Esophagus muscularis mucosa (tissue), 4 donors: ENCODE measurements around the gene ATF4. TPM values are rescaled to one million over a fixed set of nuclear protein-coding genes. Genes with fewer than 3 reads are reported as not detected.
A peak's percentile ranks its signal among the peaks of the same experiment; 100 is the strongest.

Experiments used
- DNase-seq: peaks from one replicate; pipeline ENCODE4 v3.0.0-alpha.2; 2017; ENCODE audit errors: extremely low spot score
- H3K27ac ChIP-seq, 4 donors: fragments of 200-600 bp; sonication (generic); replicated peaks in 1 of 4; 1 replicate in 3 of 4; 2 replicates in 1 of 4; pipeline ENCODE4 v1.5.1; 2016 to 2019; ENCODE audit warnings: mild to moderate bottlenecking in 1 of 4
- H3K27me3 ChIP-seq, 4 donors: fragments of 200-600 bp; sonication (generic); one replicate each; pipeline versions ENCODE4 v1.5.1 to v1.6.0; 2016 to 2019
- H3K36me3 ChIP-seq, 4 donors: fragments of 200-600 bp; sonication (generic); one replicate each; pipeline ENCODE4 v1.5.1; 2016 to 2019
- H3K4me1 ChIP-seq, 4 donors: fragments of 200-600 bp; sonication (generic); one replicate each; pipeline ENCODE4 v1.5.1; 2016 to 2019
- H3K4me3 ChIP-seq, 4 donors: fragments of 200-600 bp; sonication (generic); 1 replicate in 2 of 4; 2 replicates in 2 of 4; pipeline ENCODE4 v1.5.1; 2016 to 2019; ENCODE audit warnings: mild to moderate bottlenecking in 4 of 4, moderate library complexity in 1 of 4
- H3K9me3 ChIP-seq, 4 donors: fragments of 200-600 bp; sonication (generic); 1 replicate in 3 of 4; 2 replicates in 1 of 4; pipeline ENCODE4 v1.5.1; 2016 to 2019
- EP300 ChIP-seq: sonication (generic); formaldehyde crosslinking; IDR thresholded peaks from one replicate; pipeline ENCODE4 v1.6.1; 2017; ENCODE audit warnings: antibody characterized with exemption
- POLR2A ChIP-seq: fragments of 450-650 bp; IDR thresholded peaks from one replicate; pipeline ENCODE4 v1.6.1; 2017; ENCODE audit warnings: antibody characterized with exemption, moderate library complexity, mild to moderate bottlenecking, low read depth
- POLR2AphosphoS5 ChIP-seq, 2 donors: sonication (generic); formaldehyde crosslinking; IDR thresholded peaks; one replicate each; pipeline ENCODE4 v1.6.1; 2017; ENCODE audit warnings: antibody characterized with exemption in 2 of 2
- WGBS: methylation state at CpG from one replicate; pipeline ENCODE4 v1.1.5; 2018; 5-methylcytosine and 5-hydroxymethylcytosine counted together
- intact Hi-C: fragments of 100-400 bp; cut with DNase I; formaldehyde crosslinking; loops from one replicate; pipeline ENCODE4 v1.15.1; 2023
- total RNA-seq, 4 donors: library from RNA; depleted of rRNA; stranded (reverse); fragments of >200 nt; gene quantifications; one replicate each; pipeline versions ENCODE4 v1.1.0 to v1.2.1, GENCODE V29; 2016
- TF ChIP-seq, protein P1 (sequence below), 3 experiments: fragments of 200-600 bp in 2 of 3; fragments of 450-650 bp in 1 of 3; sonication (generic) in 2 of 3; IDR thresholded peaks; one replicate each; pipeline ENCODE4 v1.5.1; 2017 to 2019; ENCODE audit warnings: antibody characterized with exemption in 3 of 3, mild to moderate bottlenecking in 2 of 3, moderate library complexity in 1 of 3

ATF4 gene
- total RNA-seq, 4 donors from 2014 or later, result 516 to 895 (median 721) TPM

DNA sequence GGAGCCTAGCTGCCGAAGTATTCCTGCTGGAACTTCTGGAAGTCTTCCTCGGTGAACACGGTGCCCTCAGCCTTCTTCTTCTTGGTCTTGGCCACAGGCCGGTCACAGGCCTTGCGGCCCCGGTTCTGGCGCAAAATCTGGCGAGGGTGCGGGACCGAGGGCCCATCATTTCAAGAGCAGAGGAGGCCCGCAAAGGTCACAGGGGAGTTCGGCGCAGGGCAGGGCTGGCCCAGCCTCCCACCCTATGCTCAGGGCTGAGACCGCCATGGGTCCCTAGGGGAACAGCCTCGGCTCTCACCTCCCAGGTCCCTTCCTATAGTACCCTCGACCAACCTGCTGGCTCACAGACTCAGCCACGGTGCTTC, 9.1 kb downstream of the ATF4 start:
- 66% methylated on average over 17 of the region's 17 CpGs for WGBS
- TF ChIP-seq EP300 (no peak), POLR2A (no peak)
- TF ChIP-seq, protein P1, sequence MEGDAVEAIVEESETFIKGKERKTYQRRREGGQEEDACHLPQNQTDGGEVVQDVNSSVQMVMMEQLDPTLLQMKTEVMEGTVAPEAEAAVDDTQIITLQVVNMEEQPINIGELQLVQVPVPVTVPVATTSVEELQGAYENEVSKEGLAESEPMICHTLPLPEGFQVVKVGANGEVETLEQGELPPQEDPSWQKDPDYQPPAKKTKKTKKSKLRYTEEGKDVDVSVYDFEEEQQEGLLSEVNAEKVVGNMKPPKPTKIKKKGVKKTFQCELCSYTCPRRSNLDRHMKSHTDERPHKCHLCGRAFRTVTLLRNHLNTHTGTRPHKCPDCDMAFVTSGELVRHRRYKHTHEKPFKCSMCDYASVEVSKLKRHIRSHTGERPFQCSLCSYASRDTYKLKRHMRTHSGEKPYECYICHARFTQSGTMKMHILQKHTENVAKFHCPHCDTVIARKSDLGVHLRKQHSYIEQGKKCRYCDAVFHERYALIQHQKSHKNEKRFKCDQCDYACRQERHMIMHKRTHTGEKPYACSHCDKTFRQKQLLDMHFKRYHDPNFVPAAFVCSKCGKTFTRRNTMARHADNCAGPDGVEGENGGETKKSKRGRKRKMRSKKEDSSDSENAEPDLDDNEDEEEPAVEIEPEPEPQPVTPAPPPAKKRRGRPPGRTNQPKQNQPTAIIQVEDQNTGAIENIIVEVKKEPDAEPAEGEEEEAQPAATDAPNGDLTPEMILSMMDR (IDR thresholded peaks at IDR 0.05), result peak in 1 of 3 experiments; percentile 11
- peaks cover 1 to 45% (median 35%) of the 10 kb centered on the region in 4 donors for H3K36me3 ChIP-seq
- no peak for DNase-seq
- intact Hi-C loops, result loop anchor here (2.0 to 10.0 kb wide), 4 partner anchors 35 to 355 kb away; partner anchors contain the start of gene SYNGR1
- peak overlapping the region; percentile 15 to 42 (median 32) for H3K4me3 ChIP-seq
- H3K9me3 ChIP-seq, result no peaks in the 10 kb centered on the region
- H3K4me1 ChIP-seq, result peaks cover 55 to 83% (median 79%) of the 10 kb centered on the region in 4 donors
- H3K27me3 ChIP-seq, result no peaks in the 10 kb centered on the region
- H3K27ac ChIP-seq, result peak overlapping the region; percentile 25 to 99 (median 82)

DNA sequence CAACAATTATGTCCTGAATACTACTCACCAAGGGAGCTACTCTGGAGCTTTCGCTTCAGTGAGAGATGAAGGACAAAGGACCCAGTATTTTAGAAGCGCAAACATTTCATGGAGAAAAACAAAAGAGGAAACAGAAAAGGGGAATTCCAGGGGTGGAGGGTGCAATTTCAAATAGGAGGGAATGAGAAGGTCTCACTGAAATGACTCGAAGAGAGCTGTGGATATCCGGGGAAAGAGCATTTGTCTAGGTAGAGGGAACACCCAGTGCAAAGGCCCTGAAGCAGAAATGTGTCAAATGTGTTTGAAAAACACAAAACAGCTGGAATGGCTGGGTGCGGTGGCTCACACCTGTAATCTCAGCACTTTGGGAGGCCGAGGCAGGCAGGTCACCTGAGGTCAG, 9.8 kb downstream of the ATF4 start:
- 73% methylated on average over 6 of the region's 6 CpGs for WGBS
- DNase-seq, result no peak
- intact Hi-C loops, result loop anchor here (5.0 kb wide), 1 partner anchor 817 kb away; the partner anchor contains the start of gene ADSL
- H3K27ac ChIP-seq, result peak overlapping the region in 2 of 4 donors; percentile 25 to 99
- H3K36me3 ChIP-seq, result peaks cover 0 to 39% (median 29%) of the 10 kb centered on the region in 4 donors
- H3K27me3 ChIP-seq, result no peaks in the 10 kb centered on the region
- no peaks in the 10 kb centered on the region for H3K9me3 ChIP-seq
- peaks cover 55 to 83% (median 79%) of the 10 kb centered on the region in 4 donors for H3K4me1 ChIP-seq
- TF ChIP-seq POLR2AphosphoS5 (IDR thresholded peaks at IDR 0.05) (no peak), POLR2A (no peak), EP300 (no peak)
- TF ChIP-seq, protein P1 (IDR thresholded peaks at IDR 0.05), result no peak
- H3K4me3 ChIP-seq, result no peak overlapping the region

DNA sequence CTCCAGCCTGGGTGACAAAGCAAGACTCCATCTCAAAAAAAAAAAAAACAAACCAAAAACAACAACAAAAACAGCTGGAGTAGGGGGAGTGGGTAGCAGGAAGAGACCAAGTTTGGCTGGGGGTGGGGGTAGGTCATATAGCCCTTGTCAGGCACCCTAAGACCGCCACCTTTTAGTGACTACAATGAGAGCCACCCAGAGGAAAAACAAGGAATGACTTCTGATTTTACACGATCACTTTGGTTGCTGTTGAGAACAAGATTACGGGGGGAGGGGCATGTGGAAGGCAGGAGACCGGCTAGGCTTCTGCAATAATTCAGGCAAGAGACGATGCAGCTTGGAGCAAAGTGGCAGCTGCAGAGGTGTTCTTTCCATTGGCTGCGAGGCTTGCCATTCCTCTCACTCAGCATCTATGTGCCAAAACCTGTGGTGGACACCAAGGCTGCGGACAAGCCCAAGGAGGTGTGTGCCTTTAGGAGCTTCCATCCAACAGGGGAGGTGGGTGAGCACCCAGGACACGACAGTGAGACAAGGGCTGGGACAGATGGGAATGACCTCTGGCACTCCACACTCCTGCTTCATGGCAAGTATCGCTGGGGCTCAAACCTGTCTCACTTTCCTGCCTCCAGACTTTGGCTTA, 10.4 kb downstream of the ATF4 start:
- intact Hi-C loops, result loop anchor here (5.0 kb wide), 1 partner anchor 816 kb away; the partner anchor contains the start of gene ADSL
- H3K36me3 ChIP-seq, result peaks cover 0 to 35% (median 26%) of the 10 kb centered on the region in 4 donors
- no peaks in the 10 kb centered on the region for H3K9me3 ChIP-seq
- H3K4me1 ChIP-seq, result peaks cover 51 to 76% (median 73%) of the 10 kb centered on the region in 4 donors
- H3K27me3 ChIP-seq, result no peaks in the 10 kb centered on the region
- 41% methylated on average over 7 of the region's 9 CpGs for WGBS
- no peak overlapping the region for H3K4me3 ChIP-seq
- H3K27ac ChIP-seq, result peak overlapping the region in 1 of 4 donors; percentile 91
- TF ChIP-seq, protein P1 (IDR thresholded peaks at IDR 0.05), result peak in 1 of 3 experiments; percentile 20
- TF ChIP-seq POLR2AphosphoS5 (IDR thresholded peaks at IDR 0.05), result no peak
- no peak for DNase-seq

DNA sequence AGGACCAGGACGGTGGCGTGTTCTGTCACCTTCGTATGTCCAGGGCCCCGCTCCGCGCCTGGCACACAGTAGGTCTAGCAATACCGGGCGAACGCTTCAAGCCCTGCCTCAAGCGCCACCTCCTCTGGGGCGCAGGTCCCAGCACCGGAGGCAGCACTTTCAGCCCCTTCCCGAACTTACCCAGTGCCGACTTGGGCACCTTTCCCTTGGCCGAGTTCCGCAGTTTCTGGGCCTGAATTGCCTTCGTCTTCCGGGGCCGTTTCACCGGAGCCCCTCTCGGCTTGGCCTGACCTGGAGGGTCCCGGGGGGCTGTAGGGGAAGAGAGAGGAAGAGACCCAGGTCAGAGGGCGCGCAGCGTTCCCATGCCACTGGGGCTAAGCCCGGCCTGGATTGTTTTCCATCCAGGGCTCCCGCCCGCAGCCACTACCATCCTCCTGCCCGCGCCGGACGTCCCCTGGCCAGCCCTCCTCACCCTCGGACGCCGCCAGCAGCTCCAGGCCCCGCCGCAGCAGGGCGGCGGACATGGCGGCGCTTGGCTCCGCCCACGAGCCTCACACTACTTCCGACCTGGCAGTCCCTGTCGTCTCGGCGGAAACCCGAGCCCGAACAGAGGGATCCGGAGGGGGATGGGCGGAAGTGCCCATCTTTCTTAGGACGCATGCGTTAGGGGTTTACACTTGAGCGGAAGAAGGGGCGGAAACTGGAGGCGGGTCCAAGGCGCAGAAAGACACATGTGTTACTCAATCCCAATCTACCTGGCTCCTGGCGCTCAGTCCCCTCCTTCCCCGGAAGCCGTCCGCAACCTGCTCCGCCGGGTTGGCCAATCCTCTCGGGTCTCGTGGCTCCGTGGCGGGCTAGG, 12.1 kb downstream of the ATF4 start, which contains the start of gene RPS19BP1:
RPS19BP1 (minus strand) TSS at position 534 of the 859 bp plus-strand sequence; CDS start at position 524, 10 bp downstream.
- no peaks in the 10 kb centered on the region for H3K27me3 ChIP-seq
- DNase-seq, result peak; percentile 99
- H3K9me3 ChIP-seq, result no peaks in the 10 kb centered on the region
- intact Hi-C loops, result loop anchor here (5.0 kb wide), 1 partner anchor 815 kb away; the partner anchor contains the start of gene ADSL
- 1% methylated on average over 41 of the region's 67 CpGs for WGBS
- TF ChIP-seq POLR2AphosphoS5 (IDR thresholded peaks at IDR 0.05) (peak; percentile 94 to 98), EP300 (no peak), POLR2A (peak; percentile 77)
- TF ChIP-seq, protein P1 (IDR thresholded peaks at IDR 0.05), result peak in 1 of 3 experiments; percentile 27
- peaks cover 0 to 30% (median 22%) of the 10 kb centered on the region in 4 donors for H3K36me3 ChIP-seq
- peak within 1 kb of the TSS; percentile 91 to 96 (median 92) for H3K27ac ChIP-seq
- peaks cover 51 to 63% (median 58%) of the 10 kb centered on the region in 4 donors for H3K4me1 ChIP-seq
- peak within 1 kb of the TSS; percentile 78 to 95 (median 86) for H3K4me3 ChIP-seq
